Daoy (cell line): ENCODE measurements around the gene AMOTL1. TPM values are rescaled to one million over a fixed set of nuclear protein-coding genes. Genes with fewer than 3 reads are reported as not detected.

Source experiments
- DNase-seq: peaks from one replicate; pipeline ENCODE4 v3.0.0-alpha.2; 2015; ENCODE audit warnings: low read depth
- total RNA-seq: library from RNA; depleted of rRNA; stranded (reverse); fragments of >200 nt; shearing (Covaris generic); gene quantifications from 2 replicates; pipeline ENCODE4 v1.2.3, GENCODE V29; 2014

The AMOTL1 gene
- total RNA-seq, 1 experiment from 2014 or later = 16.2 TPM

GRCh38 chr11:94855666-94856065, 87.5 kb downstream of the AMOTL1 start:
- DNase-seq = no peak

DNA sequence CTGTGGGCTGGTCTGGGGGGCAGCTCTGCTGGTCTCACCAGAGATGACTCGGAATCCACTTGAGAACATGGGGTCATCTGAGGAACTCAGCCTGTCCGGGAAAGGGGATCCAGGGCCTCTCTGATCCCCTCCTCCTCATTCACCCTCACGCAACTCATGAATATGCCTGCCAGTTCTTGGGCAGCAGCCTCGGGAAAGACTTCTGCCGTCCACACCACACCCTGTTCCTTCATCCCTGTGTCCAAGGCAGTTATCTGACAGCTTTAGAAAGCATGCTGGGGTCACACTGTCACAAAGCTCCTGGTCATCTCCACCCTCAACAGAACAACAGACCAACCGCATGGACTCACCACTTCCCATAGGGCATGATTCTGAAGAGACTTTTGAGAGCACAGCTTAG, 88.3 kb downstream of the AMOTL1 start:
- DNase-seq = no peak

DNA sequence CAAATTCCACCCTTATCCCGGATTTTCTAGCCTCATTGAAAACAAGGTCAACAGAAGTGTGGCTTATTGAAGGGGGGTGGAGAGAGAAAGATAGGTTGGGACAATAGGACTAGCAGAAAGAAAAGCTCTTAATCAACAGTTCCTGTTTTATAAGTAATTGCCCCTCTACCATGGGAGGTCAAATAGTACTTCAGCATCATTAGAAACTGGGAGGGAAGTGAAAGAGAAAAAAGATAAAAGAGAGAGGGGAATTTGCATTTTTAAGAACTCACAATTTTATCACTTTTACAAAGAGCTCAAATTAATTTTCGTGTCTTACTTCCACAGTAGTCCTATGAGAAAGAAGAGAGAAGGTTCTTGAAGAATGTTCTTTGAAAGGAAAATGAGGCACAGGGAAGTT, 89.2 kb downstream of the AMOTL1 start:
- no peak for DNase-seq

DNA sequence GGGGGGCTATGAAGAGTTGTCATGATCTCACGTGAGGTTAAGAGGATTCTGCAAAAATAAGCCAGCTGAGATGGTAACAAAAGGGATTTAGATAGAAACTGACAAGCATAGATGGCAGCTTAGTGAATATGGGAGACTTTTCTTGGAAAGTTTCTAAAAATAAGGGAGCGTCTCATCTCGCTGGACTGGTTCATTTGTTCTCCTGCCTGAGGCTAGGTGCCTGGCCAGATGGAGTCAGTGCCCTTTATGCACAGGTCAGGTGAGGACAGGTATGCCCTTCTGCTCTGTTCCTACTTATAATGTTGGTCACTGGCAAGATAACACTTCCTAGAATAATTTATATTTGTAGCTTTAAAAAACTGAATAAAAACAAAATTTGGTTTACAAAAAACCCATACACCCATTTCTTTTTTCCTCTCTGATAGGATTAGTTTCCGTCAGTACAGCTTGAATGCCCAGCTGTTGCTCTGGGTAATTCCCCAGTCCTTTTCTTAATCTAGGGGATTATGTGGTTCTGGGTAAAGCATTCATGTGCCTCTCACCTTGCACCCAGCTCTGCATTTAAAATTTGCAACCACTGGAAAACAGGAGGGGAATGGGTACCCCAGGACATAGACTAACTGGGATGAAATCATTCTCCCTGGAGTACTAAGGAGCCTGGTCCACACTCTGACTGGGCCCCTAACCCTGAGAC, 90.0 kb downstream of the AMOTL1 start:
- no peak for DNase-seq

GRCh38 chr11:94860333-94860732, 92.2 kb downstream of the AMOTL1 start:
- no peak for DNase-seq

DNA sequence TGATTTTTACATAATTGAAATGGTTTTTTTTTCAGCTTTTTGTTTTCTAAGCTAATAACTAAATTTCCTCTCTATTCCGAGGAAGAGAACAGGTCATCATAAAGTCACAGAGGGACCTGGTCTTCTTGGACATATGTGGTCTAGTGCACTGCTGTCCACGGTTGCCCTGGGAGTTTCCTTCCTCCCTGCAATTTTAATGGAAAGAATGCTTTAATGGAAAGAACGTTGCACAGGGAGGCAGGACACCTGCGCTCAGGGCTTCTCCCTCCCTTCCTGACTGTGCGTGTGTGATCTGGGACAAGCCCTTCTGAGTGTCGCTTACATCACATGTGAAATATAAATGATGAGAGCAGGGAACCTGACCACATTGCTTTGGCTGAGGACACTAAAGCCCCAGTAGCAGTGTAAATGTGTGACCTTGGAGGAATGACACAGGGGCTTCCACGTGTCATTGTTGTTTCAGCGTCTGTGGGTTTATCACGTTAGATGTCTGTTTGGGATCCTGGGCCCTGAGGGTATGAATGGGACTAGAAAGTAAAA, 93.2 kb downstream of the AMOTL1 start:
- DNase-seq = no peak

DNA sequence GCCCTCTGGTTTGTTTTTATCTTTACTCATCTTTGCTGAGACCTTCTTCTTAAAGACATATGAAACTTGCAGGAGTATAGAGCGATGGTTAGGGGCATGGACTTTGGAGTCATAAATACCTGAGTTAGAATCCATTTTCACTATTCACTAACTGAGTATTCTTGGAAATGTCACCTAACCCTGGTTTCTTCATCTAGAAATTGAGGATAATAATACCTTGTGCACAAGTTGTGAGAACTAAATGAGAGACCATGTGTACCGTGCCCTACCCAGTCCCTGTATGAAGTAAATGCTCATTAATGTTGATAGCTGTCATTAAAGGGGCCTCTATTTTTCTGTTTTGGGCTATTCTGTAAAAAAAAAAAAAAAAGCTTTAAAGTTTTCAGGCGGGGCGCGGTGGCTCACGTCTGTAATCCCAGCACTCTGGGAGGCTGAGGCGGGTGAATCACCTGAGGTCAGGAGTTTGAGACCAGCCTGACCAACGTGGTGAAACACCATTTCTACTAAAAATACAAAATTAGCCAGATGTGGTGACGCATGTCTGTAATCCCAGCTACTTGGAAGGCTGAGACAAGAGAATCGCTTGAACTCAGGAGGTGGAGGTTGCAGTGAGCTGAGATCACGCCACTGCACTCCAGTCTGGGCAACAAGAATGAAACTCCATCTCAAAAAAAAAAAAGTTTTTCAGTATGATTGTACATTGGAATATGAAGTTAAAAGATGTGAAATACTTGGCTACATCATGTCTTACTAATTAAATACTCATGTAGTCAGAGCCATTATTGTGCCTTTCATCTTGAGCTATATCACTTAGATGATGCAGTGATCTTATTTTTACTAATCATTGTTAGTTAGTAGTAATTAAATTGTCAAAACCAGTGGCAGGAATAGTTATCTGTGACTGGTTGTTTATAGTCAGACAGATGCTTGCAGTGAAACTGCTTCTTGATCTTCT, 95.0 kb downstream of the AMOTL1 start:
- peak; percentile 53 for DNase-seq

- DNase-seq = no peak
Observed at GRCh38 chr11:94864506-94865045, 96.4 kb downstream of the AMOTL1 start.

DNA sequence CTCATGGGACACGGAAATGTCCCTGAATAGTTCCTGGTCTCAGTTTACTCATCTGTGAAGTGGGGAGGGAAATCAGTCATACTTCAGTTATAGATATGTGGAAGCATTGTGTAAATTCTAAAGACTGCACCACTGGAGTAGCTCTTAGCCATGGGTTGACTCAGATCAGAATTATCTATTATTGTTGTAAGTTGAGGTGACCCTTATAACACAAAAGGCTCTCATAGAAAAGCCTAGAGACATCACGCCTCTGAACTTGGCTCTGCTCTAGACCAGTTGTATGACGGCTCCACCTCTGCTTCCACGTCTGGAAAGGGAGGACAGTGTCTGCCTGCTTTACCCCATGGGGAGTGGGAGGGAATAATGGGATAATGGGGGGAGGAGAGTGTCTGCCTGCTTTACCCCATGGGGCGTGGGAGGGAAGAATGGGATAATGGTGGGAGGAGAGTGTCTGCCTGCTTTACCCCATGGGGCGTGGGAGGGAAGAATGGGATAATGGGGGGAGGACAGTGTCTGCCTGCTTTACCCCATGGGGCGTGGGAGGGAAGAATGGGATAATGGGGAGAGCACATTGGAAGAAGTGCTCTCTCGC, 98.2 kb downstream of the AMOTL1 start:
- peak; percentile 46 for DNase-seq

GRCh38 chr11:94866936-94867795, 99.0 kb downstream of the AMOTL1 start:
- DNase-seq = no peak

DNA sequence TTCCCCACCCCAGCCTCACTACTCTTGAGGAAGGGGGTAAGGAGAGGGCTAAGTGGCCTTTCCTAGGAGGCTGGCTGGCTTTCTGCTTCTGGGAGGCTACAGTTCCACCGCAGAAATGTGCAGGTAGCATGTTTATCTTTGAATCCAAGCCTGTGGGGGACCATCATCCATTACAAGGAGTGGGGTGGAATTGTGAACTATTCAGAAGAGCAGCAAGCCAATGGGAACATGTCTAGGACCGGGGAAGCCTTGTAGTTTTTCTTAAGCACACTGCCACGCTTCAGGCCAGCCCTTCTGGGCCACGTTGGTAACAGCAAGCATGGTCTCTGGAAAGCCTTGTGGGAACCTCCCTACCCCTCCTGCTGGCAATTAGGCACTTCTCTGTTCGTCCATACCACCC, 100.3 kb downstream of the AMOTL1 start:
- DNase-seq = no peak

- no peak for DNase-seq
Observed at GRCh38 chr11:94869186-94869585, 101.0 kb downstream of the AMOTL1 start.

GRCh38 chr11:94870422-94870821, 102.3 kb downstream of the AMOTL1 start:
- no peak for DNase-seq

DNA sequence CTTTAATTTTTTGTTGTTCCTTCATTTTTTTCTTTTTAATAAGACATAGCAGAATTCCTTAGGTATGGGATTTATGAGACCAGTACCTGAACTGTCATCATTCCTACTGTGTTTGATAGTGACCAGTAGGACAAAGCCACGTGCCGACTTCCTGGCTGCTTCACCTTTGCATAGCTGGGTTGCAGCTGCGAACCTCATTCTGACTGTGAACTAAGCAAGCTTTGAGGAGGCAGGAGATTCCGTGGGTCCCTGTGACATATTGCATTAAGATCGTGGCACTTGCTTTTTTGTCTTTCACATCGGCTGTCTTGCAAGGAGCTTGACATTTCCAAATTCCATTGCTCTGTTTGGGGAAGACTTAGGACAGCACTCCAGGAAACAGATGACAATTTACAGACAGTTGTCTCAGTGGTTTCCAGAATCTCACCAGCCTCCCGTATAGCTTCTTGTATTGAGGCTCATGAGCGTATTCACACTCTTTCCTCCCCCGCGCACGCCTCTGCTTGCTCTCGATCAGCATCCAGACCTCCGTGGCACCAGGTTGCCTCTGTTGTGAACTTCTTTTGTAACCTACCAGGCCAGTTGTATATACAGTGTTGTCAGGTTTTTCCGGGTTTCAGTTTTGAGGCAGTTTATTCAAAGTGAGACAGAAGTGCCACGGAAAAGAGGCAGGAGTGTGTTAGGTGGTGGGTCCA, 103.5 kb downstream of the AMOTL1 start:
- DNase-seq = no peak

DNA sequence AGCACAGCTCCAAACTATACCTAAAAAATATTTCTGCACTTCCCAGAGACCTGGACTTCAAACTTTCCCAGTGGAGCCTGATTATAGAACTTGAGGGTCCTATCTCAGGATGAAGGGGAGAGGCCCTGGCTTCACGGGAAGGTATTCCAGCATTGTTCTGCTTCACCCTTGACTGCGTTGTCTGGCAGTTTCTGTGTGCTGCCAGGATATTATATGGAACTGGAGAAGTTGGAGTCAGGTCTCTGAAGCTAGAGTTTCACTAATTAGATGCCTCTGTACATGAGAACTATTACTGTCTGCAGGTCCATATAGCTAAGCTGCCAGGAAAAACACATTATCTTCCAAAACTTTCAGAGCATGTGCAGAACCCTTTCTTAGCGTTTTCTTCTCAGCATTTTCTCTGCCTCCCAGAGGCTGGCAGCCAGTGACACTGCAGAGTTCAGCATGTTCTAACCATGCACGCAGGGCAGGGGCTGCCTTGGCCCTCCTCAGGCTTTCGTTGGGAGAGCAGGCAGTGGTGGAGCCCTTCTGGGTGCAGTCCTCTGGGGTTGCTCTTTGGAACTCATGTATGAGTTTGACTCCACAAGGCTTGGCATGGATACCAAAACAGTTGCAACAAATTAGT, 105.9 kb downstream of the AMOTL1 start:
- no peak for DNase-seq

DNA sequence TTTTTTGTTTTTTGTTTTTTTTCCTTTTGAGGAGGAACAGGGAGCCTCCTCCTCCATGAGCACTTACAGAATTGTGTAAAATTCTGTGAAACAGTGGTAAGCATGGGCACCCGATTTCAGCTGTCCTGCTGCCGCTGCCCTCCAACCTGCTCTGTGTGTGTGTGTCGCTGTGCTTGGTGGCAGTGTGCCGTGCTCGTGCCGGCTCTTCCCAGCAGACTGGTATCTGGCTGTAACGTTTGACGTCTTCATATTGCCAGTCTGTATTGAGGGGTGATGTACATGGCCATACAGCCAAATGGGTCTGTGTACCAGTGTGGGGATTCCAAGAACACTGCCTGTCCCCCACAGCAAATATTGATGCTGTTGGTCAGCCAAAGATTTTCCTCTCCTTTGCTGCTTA, 108.1 kb downstream of the AMOTL1 start:
- no peak for DNase-seq

GRCh38 chr11:94876645-94877442, 108.7 kb downstream of the AMOTL1 start:
- peak; percentile 93 for DNase-seq

- DNase-seq = no peak
Observed at GRCh38 chr11:94877443-94878200, 109.5 kb downstream of the AMOTL1 start.
